Measurements from ENCODE around the gene POLR3A.

Gene POLR3A

DNA sequence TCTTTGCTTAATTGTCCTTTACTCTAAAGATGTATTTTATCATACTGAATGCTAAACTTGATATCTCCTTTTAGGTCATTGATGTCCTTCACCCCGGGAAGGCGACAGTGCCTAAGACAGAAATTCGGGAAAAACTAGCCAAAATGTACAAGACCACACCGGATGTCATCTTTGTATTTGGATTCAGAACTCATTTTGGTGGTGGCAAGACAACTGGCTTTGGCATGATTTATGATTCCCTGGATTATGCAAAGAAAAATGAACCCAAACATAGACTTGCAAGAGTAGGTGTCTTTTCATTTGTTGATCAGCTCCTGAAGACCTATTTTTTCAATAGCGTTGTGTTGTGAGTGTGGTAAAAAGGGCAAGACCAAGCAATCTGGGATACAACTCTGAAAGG, 6.1 kb upstream of the POLR3A start:
- DNase-seq (ENCODE audit: low read depth), result no peak
- peak overlapping the region; percentile 72 for H3K4me3 ChIP-seq (ENCODE audit: control insufficient read depth, low read depth, low read length)
- no peak for TF ChIP-seq CTCF (conservative IDR thresholded peaks at IDR 0.05; ENCODE audit: control insufficient read depth, insufficient read depth, low read depth, low read length)

- H3K4me3 ChIP-seq (ENCODE audit: control insufficient read depth, low read depth, low read length), result peak overlapping the region; percentile 72
- TF ChIP-seq CTCF (conservative IDR thresholded peaks at IDR 0.05; ENCODE audit: control insufficient read depth, insufficient read depth, low read depth, low read length), result no peak
- peak; percentile 31 for DNase-seq (ENCODE audit: low read depth)
Observed at GRCh38 chr10:78035025-78035424, 5.7 kb upstream of the POLR3A start.

- no peak for TF ChIP-seq CTCF (conservative IDR thresholded peaks at IDR 0.05; ENCODE audit: control insufficient read depth, insufficient read depth, low read depth, low read length)
- DNase-seq (ENCODE audit: low read depth), result peak; percentile 98
- H3K4me3 ChIP-seq (ENCODE audit: control insufficient read depth, low read depth, low read length), result peak within 1 kb of the TSS; percentile 72
Observed at GRCh38 chr10:78033637-78034470, 4.5 kb upstream of the POLR3A start, which contains the start of gene RPS24. Gene RPS24, plus strand, starts transcription at chr10:78033863. Its CDS starts 39 bp downstream, at chr10:78033902.

DNA sequence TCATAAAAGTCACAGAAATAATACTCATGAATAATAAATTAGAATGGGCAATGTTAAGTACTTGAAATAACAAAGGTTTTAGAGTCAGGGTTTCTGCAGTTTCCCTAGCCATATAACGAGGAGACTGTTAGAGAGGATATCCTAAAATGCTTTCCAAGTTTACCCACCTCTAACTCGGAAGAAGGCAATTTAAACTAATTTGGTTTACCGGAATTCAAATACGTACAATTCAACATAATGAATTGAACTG, 4.0 kb upstream of the POLR3A start:
- peak overlapping the region; percentile 72 for H3K4me3 ChIP-seq (ENCODE audit: control insufficient read depth, low read depth, low read length)

GRCh38 chr10:78028438-78029268, 662 bp downstream of the POLR3A start:
- DNase-seq (ENCODE audit: low read depth), result peak; percentile 59

More for the DNA sequence above, 4.0 kb upstream of the POLR3A start:
- DNase-seq (ENCODE audit: low read depth), result no peak
- TF ChIP-seq CTCF (conservative IDR thresholded peaks at IDR 0.05; ENCODE audit: control insufficient read depth, insufficient read depth, low read depth, low read length), result no peak

More at GRCh38 chr10:78028438-78029268, 662 bp downstream of the POLR3A start:
- peak overlapping the region; percentile 100 for H3K4me3 ChIP-seq (ENCODE audit: control insufficient read depth, low read depth, low read length)
- TF ChIP-seq CTCF (conservative IDR thresholded peaks at IDR 0.05; ENCODE audit: control insufficient read depth, insufficient read depth, low read depth, low read length), result no peak

All from fibroblast of mammary gland (primary cell).